Stimulated activated CD4-positive, alpha-beta T cell treated with anti-CD3 and anti-CD28 coated beads, Interleukin-4, amount 100 ng/mL, for 48 hours (primary cell): ENCODE data around the gene OR6C4.
"Not testable (repeated sequence)": the region's sequence is repeated elsewhere in the genome, so short reads cannot be mapped to it uniquely, and the experiment has no call there.

Experiments
- DNase-seq, 2 donors: peaks; one replicate each; pipeline ENCODE4 v3.0.0-alpha.2; 2020; ENCODE audit warnings: low read depth in 2 of 2

OR6C4 gene

GRCh38 chr12:55549302-55549701 lies at the start of gene OR6C4:
Gene OR6C4, plus strand, starts transcription at chr12:55549602. Its CDS starts 1,625 bp downstream, at chr12:55551227.
- DNase-seq: no peak

- no peak for DNase-seq
Observed at GRCh38 chr12:55499810-55500252, 49.6 kb upstream of the OR6C4 start.

- DNase-seq: no peak
Observed at GRCh38 chr12:55501601-55502000, 47.8 kb upstream of the OR6C4 start.

- DNase-seq: no peak
Observed at GRCh38 chr12:55515696-55516095, 33.7 kb upstream of the OR6C4 start.

GRCh38 chr12:55516391-55516790 lies 33.0 kb upstream of the OR6C4 start:
- DNase-seq: no peak

GRCh38 chr12:55548235-55548634 lies 1.2 kb upstream of the OR6C4 start:
- DNase-seq: not testable (repeated sequence)

- no peak for DNase-seq
Observed at GRCh38 chr12:55548756-55549155, 646 bp upstream of the OR6C4 start.

GRCh38 chr12:55554296-55554695 lies 4.9 kb downstream of the OR6C4 start:
- DNase-seq: no peak

- DNase-seq: not testable (repeated sequence)
Observed at GRCh38 chr12:55570060-55570459, 20.7 kb downstream of the OR6C4 start.

- DNase-seq: not testable (repeated sequence)
Observed at GRCh38 chr12:55570689-55571088, 21.3 kb downstream of the OR6C4 start.

- no peak for DNase-seq
Observed at GRCh38 chr12:55572168-55572567, 22.8 kb downstream of the OR6C4 start, which contains the start of gene OR2AP1. Gene OR2AP1, plus strand, starts transcription at chr12:55572468. Its CDS starts 1,947 bp downstream, at chr12:55574415.

- no peak for DNase-seq
Observed at GRCh38 chr12:55582066-55582465, 32.7 kb downstream of the OR6C4 start.

- DNase-seq: no peak
Observed at GRCh38 chr12:55585817-55586216, 36.4 kb downstream of the OR6C4 start.

- DNase-seq: not testable (repeated sequence)
Observed at GRCh38 chr12:55590152-55590551, 40.8 kb downstream of the OR6C4 start.
